ENCODE measurements around the gene HIVEP3. TPM values are rescaled to one million over a fixed set of nuclear protein-coding genes. Genes with fewer than 3 reads are reported as not detected.
A peak's percentile ranks its signal among the peaks of the same experiment; 100 is the strongest.

Gene HIVEP3
- total RNA-seq, 6 experiments from 2014 or later, result 1.4 to 3.9 (median 2.2) TPM

DNA sequence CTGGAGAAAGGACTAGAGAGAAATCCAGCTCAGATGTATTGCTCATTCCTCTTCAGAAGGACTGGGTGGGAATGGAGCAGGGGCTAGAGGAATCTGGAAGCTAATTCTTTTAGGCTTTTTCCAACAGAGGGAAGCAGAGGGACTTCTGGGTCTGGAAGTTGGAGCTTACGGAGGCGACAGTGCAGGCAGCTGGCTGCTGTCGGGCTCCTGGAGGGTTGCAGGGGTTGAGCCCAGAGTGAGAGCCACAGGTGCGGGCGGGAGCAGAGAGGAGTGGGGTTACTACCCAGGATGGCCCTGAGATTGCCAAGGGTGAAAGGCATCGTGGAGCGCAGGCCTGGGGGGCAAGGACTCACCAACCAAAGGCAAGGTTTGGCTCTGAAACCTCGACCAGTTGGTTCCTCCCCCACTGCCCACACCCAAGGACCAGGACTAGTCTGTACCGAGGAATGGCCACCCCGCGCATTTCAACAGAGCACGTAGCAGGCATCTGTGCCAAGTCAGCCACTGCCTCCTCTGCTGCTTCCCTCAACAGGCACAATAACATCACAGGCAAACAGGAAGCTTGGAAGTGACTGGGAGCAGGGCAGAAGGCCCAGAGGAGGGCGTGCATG is 411.5 kb downstream of the HIVEP3 start:
- no peak for TF ChIP-seq POLR2A (IDR thresholded peaks at IDR 0.05)
- no peak for TF ChIP-seq CTCF (IDR thresholded peaks at IDR 0.05)
- 95% methylated on average over 6 of the region's 13 CpGs for WGBS (ENCODE audit: insufficient coverage, low coverage, low lambda C conversion rate, missing lambda C conversion rate)

GRCh38 chr1:41504114-41505035 is 414.3 kb downstream of the HIVEP3 start:
- H3K27me3 ChIP-seq, result no peaks in the 10 kb centered on the region
- intact Hi-C loops (cut with DNase I), result no loop called here
- no peaks in the 10 kb centered on the region for H3K9me3 ChIP-seq
- no peak overlapping the region for H3K4me3 ChIP-seq
- H3K27ac ChIP-seq, result no peak overlapping the region
- no peaks in the 10 kb centered on the region for H3K4me1 ChIP-seq
- no peaks in the 10 kb centered on the region for H3K36me3 ChIP-seq
- WGBS (ENCODE audit: insufficient coverage, low coverage, low lambda C conversion rate, missing lambda C conversion rate), result 75% methylated on average over 8 of the region's 15 CpGs
- peak in 1 of 4 donors; percentile 17 for ATAC-seq
- TF ChIP-seq POLR2A (IDR thresholded peaks at IDR 0.05) (no peak), CTCF (IDR thresholded peaks at IDR 0.05) (no peak)
- DNase-seq, result no peak

More for the DNA sequence above, 411.5 kb downstream of the HIVEP3 start:
- ATAC-seq (no peak), DNase-seq (no peak)
- Histone ChIP-seq H3K36me3 (no peaks in the 10 kb centered on the region), H3K27me3 (no peaks in the 10 kb centered on the region), H3K27ac (no peak overlapping the region), H3K9me3 (no peaks in the 10 kb centered on the region), H3K4me3 (no peak overlapping the region), H3K4me1 (no peaks in the 10 kb centered on the region)
- intact Hi-C loops (cut with DNase I), result no loop called here

- no peak for DNase-seq
- TF ChIP-seq POLR2A (IDR thresholded peaks at IDR 0.05) (no peak), CTCF (IDR thresholded peaks at IDR 0.05) (no peak)
- no peak for ATAC-seq
- H3K4me1 ChIP-seq, result no peaks in the 10 kb centered on the region
- intact Hi-C loops (cut with DNase I), result no loop called here
- 100% methylated on average over 4 of the region's 11 CpGs for WGBS (ENCODE audit: insufficient coverage, low coverage, low lambda C conversion rate, missing lambda C conversion rate)
- no peaks in the 10 kb centered on the region for H3K36me3 ChIP-seq
- no peak overlapping the region for H3K27ac ChIP-seq
- H3K4me3 ChIP-seq, result no peak overlapping the region
- no peaks in the 10 kb centered on the region for H3K9me3 ChIP-seq
- H3K27me3 ChIP-seq, result no peaks in the 10 kb centered on the region
Observed at GRCh38 chr1:41503538-41504113, 415.1 kb downstream of the HIVEP3 start.

- H3K9me3 ChIP-seq, result no peaks in the 10 kb centered on the region
- no peaks in the 10 kb centered on the region for H3K36me3 ChIP-seq
- no CpG with 5 or more reads among the region's 5 CpGs for WGBS (ENCODE audit: insufficient coverage, low coverage, low lambda C conversion rate, missing lambda C conversion rate)
- no peaks in the 10 kb centered on the region for H3K27me3 ChIP-seq
- DNase-seq (no peak), ATAC-seq (no peak)
- H3K4me3 ChIP-seq, result no peak overlapping the region
- no peak overlapping the region for H3K27ac ChIP-seq
- no peaks in the 10 kb centered on the region for H3K4me1 ChIP-seq
- TF ChIP-seq CTCF (IDR thresholded peaks at IDR 0.05) (no peak), POLR2A (IDR thresholded peaks at IDR 0.05) (no peak)
- intact Hi-C loops (cut with DNase I), result no loop called here
Observed at GRCh38 chr1:41502912-41503311, 415.8 kb downstream of the HIVEP3 start.

Measured in right lobe of liver (tissue), 6 donors.